Thyroid gland (tissue), 4 donors: ENCODE measurements around the gene MAJIN. TPM values are rescaled to one million over a fixed set of nuclear protein-coding genes. Genes with fewer than 3 reads are reported as not detected.

ENCODE experiments used
- DNase-seq, 2 donors: peaks; one replicate each; pipeline ENCODE4 v3.0.0-alpha.2; 2019
- H3K27ac ChIP-seq, 3 donors: fragments of 200-600 bp; sonication (generic); 1 replicate in 2 of 3; 2 replicates in 1 of 3; pipeline ENCODE4 v1.5.1; 2016 to 2019; ENCODE audit warnings: mild to moderate bottlenecking in 1 of 3, moderate library complexity in 1 of 3
- H3K27me3 ChIP-seq: fragments of 200-600 bp; sonication (generic); one replicate; pipeline ENCODE4 v1.5.1; 2019
- H3K36me3 ChIP-seq, 2 donors: fragments of 200-600 bp; sonication (generic); one replicate each; pipeline ENCODE4 v1.5.1; 2016 to 2019
- H3K4me1 ChIP-seq, 2 donors: fragments of 200-600 bp; sonication (generic); one replicate each; pipeline ENCODE4 v1.5.1; 2017 to 2019
- H3K4me3 ChIP-seq, 3 donors: fragments of 200-600 bp; sonication (generic); replicated peaks in 1 of 3; 1 replicate in 2 of 3; 2 replicates in 1 of 3; pipeline ENCODE4 v1.5.1; 2016; ENCODE audit warnings: mild to moderate bottlenecking in 1 of 3
- H3K9me3 ChIP-seq: fragments of 200-600 bp; sonication (generic); one replicate; pipeline ENCODE4 v1.5.1; 2017
- CTCF ChIP-seq, 6 experiments: fragments of 200-600 bp in 3 of 6; fragments of 450-650 bp in 3 of 6; sonication (generic) in 3 of 6; IDR thresholded peaks; one replicate each; pipeline ENCODE4 v1.5.1; 2016 to 2019; ENCODE audit warnings: antibody characterized with exemption in 6 of 6, mild to moderate bottlenecking in 2 of 6, inconsistent platforms in 1 of 6, moderate library complexity in 1 of 6
- POLR2A ChIP-seq, 2 donors: fragments of 450-650 bp; IDR thresholded peaks; one replicate each; pipeline ENCODE4 v1.6.1; 2017; ENCODE audit warnings: antibody characterized with exemption in 2 of 2, mild to moderate bottlenecking in 2 of 2, moderate library complexity in 1 of 2
- WGBS, 2 donors: methylation state at CpG; one replicate each; pipeline ENCODE4 v1.1.5; 2017; 5-methylcytosine and 5-hydroxymethylcytosine counted together
- intact Hi-C: fragments of 100-400 bp; cut with DNase I; formaldehyde crosslinking; loops from one replicate; pipeline ENCODE4 v1.15.1; 2023
- total RNA-seq, 4 donors: library from RNA; depleted of rRNA; stranded (reverse); fragments of >200 nt; gene quantifications; one replicate each; pipeline ENCODE4 v1.2.3, GENCODE V29; 2016

Gene MAJIN
- total RNA-seq, 4 donors from 2014 or later = 0.27 TPM; not detected in 3

- Histone ChIP-seq H3K27me3 (no peaks in the 10 kb centered on the region), H3K27ac (no peak overlapping the region), H3K36me3 (no peaks in the 10 kb centered on the region), H3K4me3 (no peak overlapping the region), H3K4me1 (no peaks in the 10 kb centered on the region), H3K9me3 (no peaks in the 10 kb centered on the region)
- TF ChIP-seq POLR2A (IDR thresholded peaks at IDR 0.05) (no peak), CTCF (IDR thresholded peaks at IDR 0.05) (no peak)
- WGBS, 2 donors = 68 to 71% methylated on average over 5 of the region's 5 CpGs
- no peak for DNase-seq
- intact Hi-C loops = no loop called here
Measured at GRCh38 chr11:64947208-64947814, 24.6 kb downstream of the MAJIN start.

- H3K27me3 ChIP-seq = no peaks in the 10 kb centered on the region
- no peak overlapping the region for H3K27ac ChIP-seq
- DNase-seq = no peak
- H3K9me3 ChIP-seq = no peaks in the 10 kb centered on the region
- TF ChIP-seq CTCF (IDR thresholded peaks at IDR 0.05) = no peak
- no peak for TF ChIP-seq POLR2A (IDR thresholded peaks at IDR 0.05)
- intact Hi-C loops = loop anchor here (10.0 kb wide), 1 partner anchor 58 kb away; the partner anchor contains the start of gene BATF2
- no peaks in the 10 kb centered on the region for H3K4me1 ChIP-seq
- peaks cover 18 to 27% of the 10 kb centered on the region in 2 donors for H3K36me3 ChIP-seq
- 81 to 87% methylated on average over 4 of the region's 4 CpGs for WGBS, 2 donors
- H3K4me3 ChIP-seq = no peak overlapping the region
Measured at GRCh38 chr11:64936539-64936938, 35.4 kb downstream of the MAJIN start.

GRCh38 chr11:64935359-64936081, 36.4 kb downstream of the MAJIN start, which contains the start of gene GPHA2:
Gene GPHA2 (minus strand): TSS chr11:64935893. CDS start chr11:64935460, 433 bp downstream.
- Histone ChIP-seq H3K4me3 (no peak within 1 kb of the TSS), H3K27ac (no peak within 1 kb of the TSS), H3K36me3 (peaks cover 27 to 37% of the 10 kb centered on the region in 2 donors), H3K9me3 (no peaks in the 10 kb centered on the region), H3K27me3 (no peaks in the 10 kb centered on the region), H3K4me1 (no peaks in the 10 kb centered on the region)
- DNase-seq = no peak
- WGBS, 2 donors = 72 to 74% methylated on average over 13 to 14 of the region's 14 CpGs
- TF ChIP-seq CTCF (IDR thresholded peaks at IDR 0.05) (no peak), POLR2A (IDR thresholded peaks at IDR 0.05) (no peak)
- intact Hi-C loops = loop anchor here (10.0 kb wide), 1 partner anchor 59 kb away; the partner anchor contains the start of gene BATF2

GRCh38 chr11:64934682-64935358, 37.1 kb downstream of the MAJIN start:
- WGBS, 2 donors = 81 to 86% methylated on average over 27 of the region's 27 CpGs
- intact Hi-C loops = loop anchor here (10.0 kb wide), 1 partner anchor 60 kb away; the partner anchor contains the start of gene BATF2
- Histone ChIP-seq H3K4me3 (no peak overlapping the region), H3K4me1 (no peaks in the 10 kb centered on the region), H3K27me3 (no peaks in the 10 kb centered on the region), H3K27ac (no peak overlapping the region), H3K36me3 (peaks cover 34 to 44% of the 10 kb centered on the region in 2 donors), H3K9me3 (no peaks in the 10 kb centered on the region)
- TF ChIP-seq POLR2A (IDR thresholded peaks at IDR 0.05) = no peak
- TF ChIP-seq CTCF (IDR thresholded peaks at IDR 0.05) = no peak
- DNase-seq = no peak
